Upper lobe of left lung (tissue), 4 donors: ENCODE results near the gene ZRANB2.

Source experiments
- EP300 ChIP-seq, 4 donors: sonication (generic); formaldehyde crosslinking; IDR thresholded peaks; one replicate each; pipeline ENCODE4 v1.5.1; 2017; ENCODE audit warnings: antibody characterized with exemption in 4 of 4, control low read depth in 2 of 4
- POLR2A ChIP-seq, 4 donors: fragments of 450-650 bp; IDR thresholded peaks; one replicate each; pipeline ENCODE4 v1.5.1; 2016 to 2017; ENCODE audit warnings: antibody characterized with exemption in 4 of 4, mild to moderate bottlenecking in 2 of 4
- POLR2AphosphoS5 ChIP-seq, 2 donors: sonication (generic); formaldehyde crosslinking; IDR thresholded peaks; one replicate each; pipeline ENCODE4 v1.5.1; 2017; ENCODE audit warnings: antibody characterized with exemption in 2 of 2
- TF ChIP-seq, protein P1 (sequence below), 6 experiments: fragments of 450-650 bp in 4 of 6; fragments of 200-600 bp in 2 of 6; sonication (generic) in 2 of 6; IDR thresholded peaks; one replicate each; pipeline ENCODE4 v1.5.1; 2016 to 2019; ENCODE audit warnings: antibody characterized with exemption in 6 of 6

GRCh38 chr1:71018791-71019190 lies 62.0 kb downstream of the ZRANB2 start:
- TF ChIP-seq POLR2AphosphoS5 (IDR thresholded peaks at IDR 0.05) (no peak), POLR2A (IDR thresholded peaks at IDR 0.05) (no peak), EP300 (IDR thresholded peaks at IDR 0.05) (no peak)
- TF ChIP-seq, protein P1, sequence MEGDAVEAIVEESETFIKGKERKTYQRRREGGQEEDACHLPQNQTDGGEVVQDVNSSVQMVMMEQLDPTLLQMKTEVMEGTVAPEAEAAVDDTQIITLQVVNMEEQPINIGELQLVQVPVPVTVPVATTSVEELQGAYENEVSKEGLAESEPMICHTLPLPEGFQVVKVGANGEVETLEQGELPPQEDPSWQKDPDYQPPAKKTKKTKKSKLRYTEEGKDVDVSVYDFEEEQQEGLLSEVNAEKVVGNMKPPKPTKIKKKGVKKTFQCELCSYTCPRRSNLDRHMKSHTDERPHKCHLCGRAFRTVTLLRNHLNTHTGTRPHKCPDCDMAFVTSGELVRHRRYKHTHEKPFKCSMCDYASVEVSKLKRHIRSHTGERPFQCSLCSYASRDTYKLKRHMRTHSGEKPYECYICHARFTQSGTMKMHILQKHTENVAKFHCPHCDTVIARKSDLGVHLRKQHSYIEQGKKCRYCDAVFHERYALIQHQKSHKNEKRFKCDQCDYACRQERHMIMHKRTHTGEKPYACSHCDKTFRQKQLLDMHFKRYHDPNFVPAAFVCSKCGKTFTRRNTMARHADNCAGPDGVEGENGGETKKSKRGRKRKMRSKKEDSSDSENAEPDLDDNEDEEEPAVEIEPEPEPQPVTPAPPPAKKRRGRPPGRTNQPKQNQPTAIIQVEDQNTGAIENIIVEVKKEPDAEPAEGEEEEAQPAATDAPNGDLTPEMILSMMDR (IDR thresholded peaks at IDR 0.05), result no peak
